Measurements from ENCODE around the gene GSG1L2. TPM values are rescaled to one million over a fixed set of nuclear protein-coding genes. Genes with fewer than 3 reads are reported as not detected.

The GSG1L2 gene
- total RNA-seq, 2 donors from 2014 or later, result not detected

DNA sequence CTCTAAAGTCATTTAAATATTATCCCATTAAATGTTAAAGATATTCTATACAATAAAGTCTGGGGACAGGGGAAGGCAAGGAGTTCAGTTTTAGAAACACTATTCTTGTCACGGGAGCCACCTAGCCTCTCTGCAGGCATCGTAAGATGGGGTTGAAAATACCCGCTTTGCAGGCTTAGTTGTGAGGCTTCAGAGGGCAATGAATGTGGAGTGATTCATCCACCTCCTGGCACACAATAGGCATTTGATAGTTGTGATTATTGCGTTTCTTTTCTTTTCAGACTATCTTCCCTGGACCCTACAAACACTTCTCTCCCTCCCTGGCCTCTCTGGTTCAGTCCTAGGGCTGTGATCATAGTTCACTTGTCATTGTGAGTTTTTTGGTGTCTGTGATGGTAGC is 23.4 kb upstream of the GSG1L2 start:
- no peaks in the 10 kb centered on the region for H3K27me3 ChIP-seq (replicated peaks; ENCODE audit: insufficient read depth)
- intact Hi-C loops (cut with DNase I), result no loop called here
- 69% methylated on average over 4 of the region's 4 CpGs for WGBS
- no peak for TF ChIP-seq POLR2AphosphoS5 (IDR thresholded peaks at IDR 0.05)
- no peak for TF ChIP-seq POLR2A (IDR thresholded peaks at IDR 0.05)
- TF ChIP-seq, protein P1, sequence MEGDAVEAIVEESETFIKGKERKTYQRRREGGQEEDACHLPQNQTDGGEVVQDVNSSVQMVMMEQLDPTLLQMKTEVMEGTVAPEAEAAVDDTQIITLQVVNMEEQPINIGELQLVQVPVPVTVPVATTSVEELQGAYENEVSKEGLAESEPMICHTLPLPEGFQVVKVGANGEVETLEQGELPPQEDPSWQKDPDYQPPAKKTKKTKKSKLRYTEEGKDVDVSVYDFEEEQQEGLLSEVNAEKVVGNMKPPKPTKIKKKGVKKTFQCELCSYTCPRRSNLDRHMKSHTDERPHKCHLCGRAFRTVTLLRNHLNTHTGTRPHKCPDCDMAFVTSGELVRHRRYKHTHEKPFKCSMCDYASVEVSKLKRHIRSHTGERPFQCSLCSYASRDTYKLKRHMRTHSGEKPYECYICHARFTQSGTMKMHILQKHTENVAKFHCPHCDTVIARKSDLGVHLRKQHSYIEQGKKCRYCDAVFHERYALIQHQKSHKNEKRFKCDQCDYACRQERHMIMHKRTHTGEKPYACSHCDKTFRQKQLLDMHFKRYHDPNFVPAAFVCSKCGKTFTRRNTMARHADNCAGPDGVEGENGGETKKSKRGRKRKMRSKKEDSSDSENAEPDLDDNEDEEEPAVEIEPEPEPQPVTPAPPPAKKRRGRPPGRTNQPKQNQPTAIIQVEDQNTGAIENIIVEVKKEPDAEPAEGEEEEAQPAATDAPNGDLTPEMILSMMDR (IDR thresholded peaks at IDR 0.05), result no peak
- H3K4me3 ChIP-seq, result no peak overlapping the region
- H3K9me3 ChIP-seq, result no peaks in the 10 kb centered on the region
- H3K4me1 ChIP-seq (replicated peaks), result no peaks in the 10 kb centered on the region
- no peaks in the 10 kb centered on the region for H3K36me3 ChIP-seq
- no peak for DNase-seq (ENCODE audit: low spot score)
- H3K27ac ChIP-seq, result no peak overlapping the region

DNA sequence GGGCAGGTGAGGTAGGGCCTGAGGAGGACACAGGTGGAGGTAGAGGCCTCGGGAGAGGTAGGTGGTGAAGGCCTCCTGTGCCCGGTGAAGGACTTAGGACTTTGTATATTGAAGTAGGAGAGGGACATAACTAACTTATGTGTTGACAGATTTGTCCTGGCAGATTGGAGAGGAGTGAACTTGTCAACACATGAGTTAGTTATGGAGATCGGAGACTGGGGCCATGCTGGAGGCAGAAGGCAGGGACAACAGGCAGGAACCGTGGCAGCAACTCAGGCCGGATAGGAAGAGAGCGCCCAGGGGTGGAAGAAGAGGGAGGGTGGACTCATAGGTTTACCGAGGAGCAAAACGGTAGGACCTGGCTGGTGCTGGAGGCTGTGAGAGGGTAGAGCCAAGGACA is 22.3 kb upstream of the GSG1L2 start:
- Histone ChIP-seq H3K4me3 (no peak overlapping the region), H3K4me1 (replicated peaks) (no peaks in the 10 kb centered on the region), H3K27ac (no peak overlapping the region), H3K27me3 (replicated peaks; ENCODE audit: insufficient read depth) (no peaks in the 10 kb centered on the region), H3K36me3 (no peaks in the 10 kb centered on the region), H3K9me3 (no peaks in the 10 kb centered on the region)
- no peak for DNase-seq (ENCODE audit: low spot score)
- TF ChIP-seq POLR2AphosphoS5 (IDR thresholded peaks at IDR 0.05), result no peak
- 75% methylated on average over 8 of the region's 8 CpGs for WGBS
- intact Hi-C loops (cut with DNase I), result no loop called here

DNA sequence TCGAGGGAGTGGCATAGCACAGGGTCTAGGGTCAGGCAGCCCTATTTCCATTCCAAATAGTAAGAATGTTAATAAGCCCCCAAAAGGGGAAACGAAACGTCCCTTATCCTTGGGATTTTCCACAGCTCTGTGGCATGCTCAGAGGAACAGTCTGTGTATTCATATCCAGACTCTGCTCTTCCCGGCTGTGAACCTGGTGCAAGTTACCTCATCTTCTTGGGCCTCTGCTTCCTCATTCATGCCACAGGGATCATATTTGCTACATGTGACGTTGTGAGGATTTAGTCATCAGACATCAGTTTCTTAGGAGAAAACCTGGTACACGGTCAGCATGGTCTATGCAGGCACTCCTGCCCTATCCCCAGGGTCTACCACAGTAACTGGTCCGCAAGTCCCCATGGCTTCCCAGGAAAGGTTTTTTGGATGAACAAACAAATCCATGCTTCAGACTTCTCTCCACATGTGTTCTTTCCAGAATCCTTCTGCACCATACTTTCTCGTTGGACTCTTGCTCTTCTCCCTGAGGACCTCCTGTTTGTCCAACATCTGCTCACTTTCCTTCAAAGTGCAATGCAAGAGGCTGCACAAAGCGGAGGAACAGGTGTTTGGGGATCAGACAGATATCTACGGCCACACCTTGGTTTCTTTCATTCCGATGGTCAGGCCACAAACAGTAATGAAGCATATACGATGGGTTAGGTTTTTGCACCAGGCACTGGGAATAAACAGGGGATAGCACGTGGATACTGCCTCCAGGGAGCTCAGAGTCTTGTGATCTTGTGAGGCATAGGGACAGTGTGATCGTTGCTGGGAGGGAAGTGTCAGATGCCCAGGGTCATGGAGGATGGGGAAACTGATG is 21.5 kb upstream of the GSG1L2 start:
- no peaks in the 10 kb centered on the region for H3K27me3 ChIP-seq (replicated peaks; ENCODE audit: insufficient read depth)
- no peaks in the 10 kb centered on the region for H3K9me3 ChIP-seq
- TF ChIP-seq POLR2A (IDR thresholded peaks at IDR 0.05) (no peak), POLR2AphosphoS5 (IDR thresholded peaks at IDR 0.05) (no peak)
- TF ChIP-seq, protein P1 (IDR thresholded peaks at IDR 0.05), result no peak
- H3K4me1 ChIP-seq (replicated peaks), result no peaks in the 10 kb centered on the region
- intact Hi-C loops (cut with DNase I), result no loop called here
- DNase-seq (ENCODE audit: low spot score), result no peak
- 77% methylated on average over 14 of the region's 14 CpGs for WGBS
- H3K4me3 ChIP-seq, result no peak overlapping the region
- H3K36me3 ChIP-seq, result no peaks in the 10 kb centered on the region
- H3K27ac ChIP-seq, result peak overlapping the region; percentile 55 to 61

DNA sequence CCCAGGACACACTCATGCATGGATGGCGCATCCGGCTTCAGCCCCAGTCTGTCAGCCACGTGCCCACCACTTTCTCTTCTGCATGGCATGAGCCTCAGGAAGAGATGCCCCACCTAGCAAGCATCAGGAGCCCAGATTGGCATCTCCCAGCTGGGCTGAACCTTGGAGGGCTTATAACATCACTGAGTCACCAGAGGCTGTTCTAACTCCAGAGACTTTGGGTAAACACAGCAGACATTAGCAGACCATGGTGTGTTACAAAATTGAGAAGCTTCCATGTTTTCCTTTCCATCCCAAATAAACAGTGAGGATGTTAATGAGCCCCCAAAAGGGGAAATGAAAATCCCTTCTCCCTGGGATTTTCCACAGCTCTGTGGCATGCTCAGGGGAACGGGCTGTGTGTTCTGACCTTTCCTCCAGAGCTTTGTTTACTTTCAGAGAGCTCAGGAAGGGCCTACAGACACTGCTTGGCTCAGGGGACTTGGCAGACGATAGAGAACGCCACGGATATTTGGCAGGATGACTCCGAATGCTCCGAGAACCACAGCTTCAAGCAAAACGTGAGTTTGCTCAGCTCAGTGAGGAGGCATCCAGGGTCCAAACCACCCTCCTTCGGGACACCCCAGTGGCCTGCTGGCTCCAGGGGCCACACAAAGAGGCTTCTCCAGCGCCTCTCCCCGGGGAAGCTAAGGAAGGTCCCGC is 20.3 kb upstream of the GSG1L2 start:
- no peaks in the 10 kb centered on the region for H3K4me1 ChIP-seq (replicated peaks)

DNA sequence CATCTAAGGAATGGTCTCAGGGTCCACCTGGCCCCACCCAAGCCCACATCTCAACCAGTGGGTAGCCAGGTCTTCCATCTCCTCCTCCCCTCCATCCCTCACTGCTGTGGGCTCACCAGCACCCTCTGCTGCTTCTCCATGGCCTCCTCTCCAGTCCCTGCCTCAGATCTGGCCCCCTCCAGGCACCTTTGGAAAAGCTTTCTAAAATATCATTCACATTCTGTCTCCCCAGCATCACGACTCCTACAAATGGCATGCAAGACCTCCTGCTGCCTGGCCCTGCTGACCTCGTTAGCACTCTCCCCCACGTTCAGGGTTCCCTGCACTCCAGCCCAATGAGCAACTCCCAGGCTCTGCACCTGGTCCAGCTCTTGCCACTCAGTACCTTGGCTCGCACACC is 17.6 kb upstream of the GSG1L2 start:
- no peak overlapping the region for H3K27ac ChIP-seq

More for the DNA sequence above, 20.3 kb upstream of the GSG1L2 start:
- TF ChIP-seq, protein P1 (IDR thresholded peaks at IDR 0.05), result no peak
- peak; percentile 66 for TF ChIP-seq POLR2AphosphoS5 (IDR thresholded peaks at IDR 0.05)
- no peak for TF ChIP-seq POLR2A (IDR thresholded peaks at IDR 0.05)
- Histone ChIP-seq H3K9me3 (no peaks in the 10 kb centered on the region), H3K27me3 (replicated peaks; ENCODE audit: insufficient read depth) (no peaks in the 10 kb centered on the region), H3K36me3 (no peaks in the 10 kb centered on the region), H3K4me3 (no peak overlapping the region), H3K27ac (peak overlapping the region; percentile 55 to 61)
- intact Hi-C loops (cut with DNase I), result no loop called here
- DNase-seq (ENCODE audit: low spot score), result peak; percentile 51
- WGBS, result 28% methylated on average over 14 of the region's 14 CpGs

More for the DNA sequence above, 17.6 kb upstream of the GSG1L2 start:
- WGBS, result 66% methylated on average over 4 of the region's 4 CpGs
- Histone ChIP-seq H3K9me3 (no peaks in the 10 kb centered on the region), H3K4me3 (no peak overlapping the region), H3K4me1 (replicated peaks) (no peaks in the 10 kb centered on the region), H3K36me3 (no peaks in the 10 kb centered on the region), H3K27me3 (replicated peaks; ENCODE audit: insufficient read depth) (no peaks in the 10 kb centered on the region)
- no peak for DNase-seq (ENCODE audit: low spot score)
- intact Hi-C loops (cut with DNase I), result no loop called here
- no peak for TF ChIP-seq POLR2AphosphoS5 (IDR thresholded peaks at IDR 0.05)
